NCI-H1694 (cell line): ENCODE results near the gene HIVEP3.

Source experiments
- DNase-seq: peaks from one replicate; lab custom pipeline; 2025; lab: John Stamatoyannopoulos, UW

HIVEP3 gene

GRCh38 chr1:41894101-41894807 lies 24.5 kb downstream of the HIVEP3 start:
- DNase-seq: no peak

GRCh38 chr1:41892301-41892781 lies 26.4 kb downstream of the HIVEP3 start:
- no peak for DNase-seq

GRCh38 chr1:41891199-41891896 lies 27.4 kb downstream of the HIVEP3 start:
- DNase-seq: peak; percentile 33

GRCh38 chr1:41890825-41891198 lies 27.9 kb downstream of the HIVEP3 start:
- no peak for DNase-seq

- DNase-seq: no peak
Observed at GRCh38 chr1:41889506-41890414, 29.0 kb downstream of the HIVEP3 start.

GRCh38 chr1:41888756-41889155 lies 30.0 kb downstream of the HIVEP3 start:
- DNase-seq: no peak

- no peak for DNase-seq
Observed at GRCh38 chr1:41887365-41887764, 31.4 kb downstream of the HIVEP3 start.

GRCh38 chr1:41884256-41885230 lies 34.2 kb downstream of the HIVEP3 start:
- DNase-seq: no peak

GRCh38 chr1:41883507-41883906 lies 35.2 kb downstream of the HIVEP3 start:
- DNase-seq: no peak

GRCh38 chr1:41882486-41882885 lies 36.2 kb downstream of the HIVEP3 start:
- no peak for DNase-seq

- no peak for DNase-seq
Observed at GRCh38 chr1:41882068-41882477, 36.6 kb downstream of the HIVEP3 start.

GRCh38 chr1:41880950-41881885 lies 37.5 kb downstream of the HIVEP3 start:
- DNase-seq: no peak

GRCh38 chr1:41880261-41880660 lies 38.5 kb downstream of the HIVEP3 start:
- no peak for DNase-seq

GRCh38 chr1:41879617-41880016 lies 39.1 kb downstream of the HIVEP3 start:
- no peak for DNase-seq

GRCh38 chr1:41878911-41879310 lies 39.8 kb downstream of the HIVEP3 start:
- DNase-seq: no peak

GRCh38 chr1:41878495-41878894 lies 40.2 kb downstream of the HIVEP3 start:
- no peak for DNase-seq

GRCh38 chr1:41876576-41877445 lies 41.9 kb downstream of the HIVEP3 start:
- DNase-seq: no peak

- DNase-seq: no peak
Observed at GRCh38 chr1:41875487-41875886, 43.2 kb downstream of the HIVEP3 start.

GRCh38 chr1:41874903-41875411 lies 43.8 kb downstream of the HIVEP3 start:
- DNase-seq: no peak
